HepG2 (cell line): ENCODE measurements around the gene NT5C. TPM values are rescaled to one million over a fixed set of nuclear protein-coding genes. Genes with fewer than 3 reads are reported as not detected.

ENCODE experiments used
- CERS6 ChIP-seq: sonication (generic); formaldehyde crosslinking; IDR thresholded peaks from 2 replicates; pipeline ENCODE4 v1.5.0; 2020; ENCODE audit warnings: missing genetic modification reagents
- ISL2 ChIP-seq: sonication (generic); formaldehyde crosslinking; IDR thresholded peaks from 2 replicates; pipeline ENCODE4 v1.5.0; 2020; ENCODE audit warnings: missing genetic modification reagents
- KAT2B ChIP-seq: fragments of 150-350 bp; IDR thresholded peaks from 2 replicates; pipeline ENCODE4 v1.6.1; 2014; ENCODE audit warnings: low read depth, low read length, borderline replicate concordance
- MNT ChIP-seq: fragments of 450-650 bp; IDR thresholded peaks from 2 replicates; pipeline ENCODE4 v1.6.1; 2016
- RFX3 ChIP-seq: IDR thresholded peaks from 2 replicates; pipeline ENCODE4 v1.6.1; 2016; ENCODE audit warnings: missing biosample characterization, missing genetic modification reagents
- SNRNP70 ChIP-seq: fragments of 200-400 bp; formaldehyde crosslinking; IDR thresholded peaks from 2 replicates; pipeline ENCODE4 v1.6.1; 2017; ENCODE audit warnings: mild to moderate bottlenecking, low read depth, low read length, moderate library complexity
- SRY ChIP-seq: sonication (generic); formaldehyde crosslinking; IDR thresholded peaks from 2 replicates; pipeline ENCODE4 v1.8.0; 2022; ENCODE audit warnings: mild to moderate bottlenecking, missing genetic modification reagents
- ZBTB37 ChIP-seq: sonication (generic); formaldehyde crosslinking; IDR thresholded peaks from 2 replicates; pipeline ENCODE4 v1.4.0; 2020; ENCODE audit warnings: mild to moderate bottlenecking, missing genetic modification reagents
- ZBTB7B ChIP-seq: sonication (generic); formaldehyde crosslinking; IDR thresholded peaks from 2 replicates; pipeline ENCODE4 v1.4.0; 2020; ENCODE audit warnings: missing genetic modification reagents
- ZFP36L1 ChIP-seq: sonication (generic); formaldehyde crosslinking; IDR thresholded peaks from 2 replicates; pipeline ENCODE4 v1.8.0; 2022; ENCODE audit warnings: mild to moderate bottlenecking, missing genetic modification reagents, moderate library complexity
- ZKSCAN8 ChIP-seq: IDR thresholded peaks from 2 replicates; pipeline ENCODE4 v1.6.1; 2016; ENCODE audit warnings: borderline replicate concordance, missing genetic modification reagents, missing compliant biosample characterization
- ZNF124 ChIP-seq: sonication (generic); formaldehyde crosslinking; IDR thresholded peaks from 2 replicates; pipeline ENCODE4 v1.4.0; 2020; ENCODE audit warnings: missing genetic modification reagents
- ZNF280B ChIP-seq: sonication (generic); formaldehyde crosslinking; IDR thresholded peaks from 2 replicates; pipeline ENCODE4 v1.5.0; 2020; ENCODE audit warnings: missing genetic modification reagents, mild to moderate bottlenecking, borderline replicate concordance
- ZNF460 ChIP-seq: sonication (generic); formaldehyde crosslinking; IDR thresholded peaks from 2 replicates; pipeline ENCODE4 v1.5.1; 2020; ENCODE audit warnings: missing genetic modification reagents, mild to moderate bottlenecking, borderline replicate concordance
- ZNF674 ChIP-seq: sonication (generic); formaldehyde crosslinking; IDR thresholded peaks from 2 replicates; pipeline ENCODE4 v1.5.0; 2020; ENCODE audit warnings: low read depth, mild to moderate bottlenecking, missing genetic modification reagents
- ZNF678 ChIP-seq: sonication (generic); formaldehyde crosslinking; IDR thresholded peaks from 2 replicates; pipeline ENCODE4 v1.4.0; 2020; ENCODE audit warnings: mild to moderate bottlenecking, missing genetic modification reagents
- ZNF768 ChIP-seq: sonication (generic); formaldehyde crosslinking; IDR thresholded peaks from 2 replicates; pipeline ENCODE4 v1.4.0; 2020; ENCODE audit warnings: missing genetic modification reagents
- polyA plus RNA-seq, 8 experiments: library from polyadenylated mRNA; depleted of rRNA in 3 of 8; stranded (reverse) in 7 of 8; unstranded in 1 of 8; fragments of >200 nt; fragmentation: Illumina TruSeq in 4 of 8; extraction: Trizol in 4 of 8; gene quantifications; 2 replicates each; pipeline versions ENCODE4 v1.2.1 to v1.2.3, GENCODE V29; 2011 to 2016; ENCODE audit warnings: low read depth in 4 of 8, missing spikeins in 1 of 8, mixed read lengths in 1 of 8; ENCODE audit not compliant: insufficient read depth in 1 of 8
- total RNA-seq, 5 experiments: library from RNA; depleted of rRNA; stranded (reverse); fragments of >200 nt; fragmentation: Illumina TruSeq; extraction: Trizol; gene quantifications; 2 replicates each; pipeline ENCODE4 v1.2.3, GENCODE V29; 2016; ENCODE audit warnings: low read depth in 1 of 5

Gene NT5C
- total and polyA plus RNA-seq, 2 of the 13 experiments (the other 11 are each of a cell fraction or from before 2014, with no cell fraction given): 42.8 to 48.6 TPM

GRCh38 chr17:75093548-75094158, 37.9 kb downstream of the NT5C start (continued):
- TF ChIP-seq ZNF280B (CRISPR knock-in tag) (0 out of 2 replicates have a peak, but pooled peaks have one; percentile 35), ISL2 (CRISPR knock-in tag) (no peak), ZNF678 (CRISPR knock-in tag) (no peak), KAT2B (no peak), SNRNP70 (no peak), ZNF460 (CRISPR knock-in tag) (0 out of 2 replicates have a peak, but pooled peaks have one; percentile 3), ZKSCAN8 (CRISPR knock-in tag) (no peak), ZFP36L1 (no peak), ZNF768 (CRISPR knock-in tag) (peak; percentile 15; the same call in 1 of the 2 replicates), ZBTB37 (CRISPR knock-in tag) (peak; percentile 82), ZNF124 (CRISPR knock-in tag) (no peak), CERS6 (CRISPR knock-in tag) (no peak), ZBTB7B (no peak), MNT (no peak), RFX3 (CRISPR knock-in tag) (no peak), SRY (no peak), ZNF674 (CRISPR knock-in tag) (no peak)
